ENCODE data around the gene HTRA3. TPM values are rescaled to one million over a fixed set of nuclear protein-coding genes. Genes with fewer than 3 reads are reported as not detected.
A peak's percentile ranks its signal among the peaks of the same experiment; 100 is the strongest.

HTRA3 gene
- total and polyA plus RNA-seq, 2 experiments from 2014 or later: 6.9 to 15.7 TPM

GRCh38 chr4:8272472-8273428 is 3.2 kb downstream of the HTRA3 start:
- H3K27ac ChIP-seq: no peak overlapping the region
- DNase-seq (ENCODE audit: low read depth in 1 of 2, low spot score in 1 of 2): peak in 1 of 2 donors; percentile 40
- no peaks in the 10 kb centered on the region for H3K9me3 ChIP-seq (ENCODE audit: low read depth)
- H3K27me3 ChIP-seq: peaks cover 16% of the 10 kb centered on the region
- no peaks in the 10 kb centered on the region for H3K36me3 ChIP-seq
- peaks cover 14% of the 10 kb centered on the region for H3K4me1 ChIP-seq (ENCODE audit: low read depth)
- no peak for TF ChIP-seq CTCF (IDR thresholded peaks at IDR 0.05; ENCODE audit: low read depth, low read length)
- no peak overlapping the region for H3K4me3 ChIP-seq

GRCh38 chr4:8273450-8273849 is 3.9 kb downstream of the HTRA3 start:
- Histone ChIP-seq H3K27ac (no peak overlapping the region), H3K9me3 (ENCODE audit: low read depth) (no peaks in the 10 kb centered on the region), H3K4me3 (no peak overlapping the region), H3K4me1 (ENCODE audit: low read depth) (peaks cover 11% of the 10 kb centered on the region), H3K27me3 (peaks cover 16% of the 10 kb centered on the region), H3K36me3 (no peaks in the 10 kb centered on the region)
- no peak for DNase-seq (ENCODE audit: low read depth in 1 of 2, low spot score in 1 of 2)
- no peak for TF ChIP-seq CTCF (IDR thresholded peaks at IDR 0.05; ENCODE audit: low read depth, low read length)

- no peak for DNase-seq (ENCODE audit: low read depth in 1 of 2, low spot score in 1 of 2)
- Histone ChIP-seq H3K4me1 (ENCODE audit: low read depth) (peaks cover 4% of the 10 kb centered on the region), H3K9me3 (ENCODE audit: low read depth) (no peaks in the 10 kb centered on the region), H3K27ac (no peak overlapping the region), H3K36me3 (no peaks in the 10 kb centered on the region), H3K4me3 (no peak overlapping the region), H3K27me3 (peaks cover 16% of the 10 kb centered on the region)
- TF ChIP-seq CTCF (IDR thresholded peaks at IDR 0.05; ENCODE audit: low read depth, low read length): no peak
Measured at GRCh38 chr4:8274066-8274652, 4.6 kb downstream of the HTRA3 start.

- no peak overlapping the region for H3K27ac ChIP-seq
- TF ChIP-seq CTCF (IDR thresholded peaks at IDR 0.05; ENCODE audit: low read depth, low read length): peak; percentile 53
Measured at GRCh38 chr4:8274765-8275547, 5.4 kb downstream of the HTRA3 start.

GRCh38 chr4:8275548-8275910 is 6.0 kb downstream of the HTRA3 start:
- no peak for TF ChIP-seq CTCF (IDR thresholded peaks at IDR 0.05; ENCODE audit: low read depth, low read length)
- Histone ChIP-seq H3K27ac (no peak overlapping the region), H3K4me1 (ENCODE audit: low read depth) (no peaks in the 10 kb centered on the region), H3K9me3 (ENCODE audit: low read depth) (no peaks in the 10 kb centered on the region), H3K27me3 (peaks cover 9% of the 10 kb centered on the region), H3K4me3 (no peak overlapping the region), H3K36me3 (no peaks in the 10 kb centered on the region)
- DNase-seq (ENCODE audit: low read depth in 1 of 2, low spot score in 1 of 2): no peak

More at GRCh38 chr4:8274765-8275547, 5.4 kb downstream of the HTRA3 start:
- H3K27me3 ChIP-seq: peaks cover 14% of the 10 kb centered on the region
- no peak overlapping the region for H3K4me3 ChIP-seq
- peak; percentile 67 to 92 for DNase-seq (ENCODE audit: low read depth in 1 of 2, low spot score in 1 of 2)
- no peaks in the 10 kb centered on the region for H3K4me1 ChIP-seq (ENCODE audit: low read depth)
- no peaks in the 10 kb centered on the region for H3K36me3 ChIP-seq
- H3K9me3 ChIP-seq (ENCODE audit: low read depth): no peaks in the 10 kb centered on the region

Measured in cardiac muscle cell (in vitro differentiated cells and primary cell).